ENCODE data around the gene CHPT1. TPM values are rescaled to one million over a fixed set of nuclear protein-coding genes. Genes with fewer than 3 reads are reported as not detected.
A peak's percentile ranks its signal among the peaks of the same experiment; 100 is the strongest.
"Not testable (repeated sequence)": the region's sequence is repeated elsewhere in the genome, so short reads cannot be mapped to it uniquely, and the experiment has no call there.

The CHPT1 gene
- total RNA-seq, 2 experiments from 2014 or later = 17.0 to 17.3 TPM

DNA sequence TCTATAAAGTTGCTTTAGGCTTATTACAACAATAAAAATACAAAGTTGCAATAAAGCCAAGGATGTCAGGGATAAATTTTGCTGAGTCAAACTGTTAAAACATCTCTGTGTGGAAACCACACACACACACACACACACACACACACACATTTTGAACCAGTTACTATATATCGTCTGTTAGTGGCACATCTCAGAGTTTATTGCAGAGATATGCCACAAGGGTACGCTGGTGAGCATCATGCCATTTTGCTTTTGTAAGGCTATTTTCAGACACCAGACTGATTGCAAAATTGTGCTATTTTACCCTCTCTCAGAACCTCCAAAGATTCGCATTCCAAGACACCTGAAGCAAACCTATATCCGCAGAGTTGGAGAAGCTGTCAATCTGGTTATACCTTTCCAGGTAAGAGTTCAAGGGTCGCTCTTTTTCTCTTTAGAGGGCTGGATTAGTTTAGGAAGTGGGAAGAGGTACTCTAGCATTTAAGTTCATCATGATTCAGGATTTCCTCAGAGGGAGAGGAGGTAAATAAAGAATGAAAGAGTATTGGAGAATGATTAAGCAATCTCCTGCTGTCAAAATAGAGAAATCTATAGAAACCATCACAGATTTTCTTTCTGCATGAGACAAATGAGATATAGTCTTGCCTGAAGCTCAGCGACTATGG is 27.3 kb upstream of the CHPT1 start:
- POLR2A ChIA-PET = no interaction called here
- DNase-seq = peak; percentile 59
- H3K27ac Mint-ChIP-seq = no peak overlapping the region

DNA sequence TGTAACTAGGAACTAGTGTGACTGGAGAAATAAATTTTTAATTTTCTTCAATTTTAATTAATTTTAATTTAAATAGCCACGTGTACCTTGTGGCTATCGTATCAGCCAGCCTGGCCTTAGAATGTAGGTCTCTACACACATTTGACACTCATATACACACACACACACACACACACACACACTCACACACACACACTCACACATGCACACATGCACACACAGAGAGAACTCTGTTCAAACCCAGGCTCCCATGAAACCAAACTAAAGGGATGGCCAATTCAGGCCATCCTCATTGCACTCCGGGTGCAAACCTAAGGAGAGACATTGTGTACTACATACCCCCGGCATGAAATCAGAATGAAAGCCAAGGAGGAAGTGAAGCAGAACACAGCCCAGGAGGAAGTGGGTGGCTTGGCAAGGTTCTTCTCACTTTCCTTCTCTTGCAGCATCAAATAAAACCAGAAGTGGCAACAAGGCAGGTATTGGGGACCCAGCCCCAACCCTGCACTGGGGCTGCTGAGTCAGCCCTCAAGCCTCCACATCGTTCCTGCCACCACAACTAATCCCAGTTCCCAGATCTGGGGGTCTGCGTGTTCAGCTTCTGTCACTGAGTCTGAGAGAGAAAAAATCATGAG is 26.2 kb upstream of the CHPT1 start:
- peak overlapping the region; percentile 18 for H3K27ac Mint-ChIP-seq
- H3K27me3 Mint-ChIP-seq = peaks cover 10% of the 10 kb centered on the region
- H3K9me3 Mint-ChIP-seq = no peaks in the 10 kb centered on the region
- H3K36me3 Mint-ChIP-seq (ENCODE audit: low read depth) = no peaks in the 10 kb centered on the region
- CTCF ChIA-PET = no interaction called here
- POLR2A ChIA-PET = interaction anchor here (0.6 kb wide), 1 partner anchor 27 kb away, joined by 3 read pairs; no protein-coding TSS in a partner anchor
- peaks cover 21% of the 10 kb centered on the region for H3K4me1 Mint-ChIP-seq
- peak; percentile 59 for DNase-seq
- peak overlapping the region; percentile 29 for H3K4me3 Mint-ChIP-seq

More for the DNA sequence above, 27.3 kb upstream of the CHPT1 start:
- Mint-ChIP-seq H3K27me3 (peaks cover 14% of the 10 kb centered on the region), H3K4me1 (peaks cover 21% of the 10 kb centered on the region), H3K4me3 (no peak overlapping the region), H3K36me3 (ENCODE audit: low read depth) (no peaks in the 10 kb centered on the region), H3K9me3 (no peaks in the 10 kb centered on the region)
- CTCF ChIA-PET = no interaction called here

- ChIA-PET POLR2A (interaction anchor here (0.6 kb wide), 1 partner anchor 27 kb away, joined by 3 read pairs; no protein-coding TSS in a partner anchor), CTCF (no interaction called here)
- no peak for DNase-seq
- H3K4me1 Mint-ChIP-seq = peaks cover 21% of the 10 kb centered on the region
- H3K36me3 Mint-ChIP-seq (ENCODE audit: low read depth) = no peaks in the 10 kb centered on the region
- peak overlapping the region; percentile 18 for H3K27ac Mint-ChIP-seq
- H3K4me3 Mint-ChIP-seq = no peak overlapping the region
- H3K9me3 Mint-ChIP-seq = no peaks in the 10 kb centered on the region
- peaks cover 7% of the 10 kb centered on the region for H3K27me3 Mint-ChIP-seq
Measured at GRCh38 chr12:101671833-101672232, 25.6 kb upstream of the CHPT1 start.

GRCh38 chr12:101675555-101675954 is 21.9 kb upstream of the CHPT1 start:
- Mint-ChIP-seq H3K9me3 (no peaks in the 10 kb centered on the region), H3K27me3 (peaks cover 20% of the 10 kb centered on the region), H3K27ac (no peak overlapping the region), H3K4me1 (peaks cover 16% of the 10 kb centered on the region), H3K36me3 (ENCODE audit: low read depth) (no peaks in the 10 kb centered on the region), H3K4me3 (no peak overlapping the region)
- no peak for DNase-seq
- ChIA-PET POLR2A (no interaction called here), CTCF (interaction anchor here (0.9 to 1.3 kb wide), 2 partner anchors 13 to 165 kb away, joined by 4 read pairs; no protein-coding TSS in a partner anchor)

GRCh38 chr12:101676497-101676896 is 20.9 kb upstream of the CHPT1 start:
- H3K27ac Mint-ChIP-seq; H3K36me3 Mint-ChIP-seq (ENCODE audit: low read depth); DNase-seq; H3K4me3 Mint-ChIP-seq; POLR2A ChIA-PET; H3K9me3 Mint-ChIP-seq; H3K4me1 Mint-ChIP-seq: not testable (repeated sequence)
- CTCF ChIA-PET = interaction anchor here (1.3 kb wide), 1 partner anchor 12 kb away, joined by 4 read pairs; no protein-coding TSS in a partner anchor
- H3K27me3 Mint-ChIP-seq = peaks cover 20% of the 10 kb centered on the region

DNA sequence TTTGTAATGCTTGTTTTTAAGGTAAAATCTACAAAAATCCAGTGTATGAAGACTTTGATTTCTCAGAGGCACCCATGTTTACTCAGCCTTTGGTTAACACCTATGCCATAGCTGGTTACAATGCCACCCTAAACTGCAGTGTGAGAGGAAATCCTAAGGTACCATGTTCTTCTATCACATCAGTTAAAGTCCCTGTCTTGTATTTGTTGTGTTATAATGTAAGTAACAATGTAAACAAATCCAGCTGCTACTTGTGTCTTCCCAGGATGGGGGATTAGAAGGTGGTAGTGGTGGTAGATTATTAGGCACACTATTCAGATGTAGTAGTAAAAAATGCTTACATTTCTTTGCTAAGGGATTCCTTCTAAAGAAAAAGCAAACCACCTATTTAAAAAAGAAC is 19.4 kb upstream of the CHPT1 start:
- no peaks in the 10 kb centered on the region for H3K9me3 Mint-ChIP-seq
- peaks cover 20% of the 10 kb centered on the region for H3K27me3 Mint-ChIP-seq
- POLR2A ChIA-PET = no interaction called here
- no peak for DNase-seq
- no peak overlapping the region for H3K4me3 Mint-ChIP-seq
- H3K36me3 Mint-ChIP-seq (ENCODE audit: low read depth) = no peaks in the 10 kb centered on the region
- peaks cover 3% of the 10 kb centered on the region for H3K4me1 Mint-ChIP-seq
- CTCF ChIA-PET = no interaction called here
- H3K27ac Mint-ChIP-seq = no peak overlapping the region

DNA sequence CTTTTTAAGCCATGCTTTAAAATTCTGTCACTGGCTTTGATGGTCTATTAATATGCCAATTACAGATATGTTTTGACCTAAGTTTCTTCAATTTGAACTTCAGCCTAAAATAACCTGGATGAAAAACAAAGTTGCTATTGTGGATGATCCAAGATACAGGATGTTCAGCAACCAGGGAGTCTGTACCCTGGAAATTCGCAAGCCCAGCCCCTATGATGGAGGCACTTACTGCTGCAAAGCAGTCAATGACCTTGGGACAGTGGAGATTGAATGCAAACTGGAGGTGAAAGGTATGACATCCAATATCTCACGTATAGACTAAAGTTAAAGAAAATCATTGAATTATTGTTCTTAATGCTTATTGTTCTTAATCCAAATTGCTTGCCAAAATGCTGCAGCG is 17.2 kb upstream of the CHPT1 start:
- Mint-ChIP-seq H3K27me3 (peaks cover 29% of the 10 kb centered on the region), H3K36me3 (ENCODE audit: low read depth) (no peaks in the 10 kb centered on the region), H3K4me1 (peaks cover 3% of the 10 kb centered on the region), H3K27ac (no peak overlapping the region), H3K9me3 (no peaks in the 10 kb centered on the region), H3K4me3 (no peak overlapping the region)
- POLR2A ChIA-PET = no interaction called here
- CTCF ChIA-PET = no interaction called here
- no peak for DNase-seq

GRCh38 chr12:101680647-101681046 is 16.8 kb upstream of the CHPT1 start:
- ChIA-PET POLR2A (no interaction called here), CTCF (no interaction called here)
- Mint-ChIP-seq H3K27me3 (peaks cover 31% of the 10 kb centered on the region), H3K27ac (no peak overlapping the region), H3K36me3 (ENCODE audit: low read depth) (no peaks in the 10 kb centered on the region), H3K4me1 (peaks cover 3% of the 10 kb centered on the region), H3K9me3 (no peaks in the 10 kb centered on the region), H3K4me3 (no peak overlapping the region)
- DNase-seq = no peak

GRCh38 chr12:101681627-101682026 is 15.8 kb upstream of the CHPT1 start:
- peaks cover 31% of the 10 kb centered on the region for H3K27me3 Mint-ChIP-seq
- POLR2A ChIA-PET; H3K36me3 Mint-ChIP-seq (ENCODE audit: low read depth); CTCF ChIA-PET; H3K4me3 Mint-ChIP-seq; DNase-seq; H3K9me3 Mint-ChIP-seq; H3K4me1 Mint-ChIP-seq; H3K27ac Mint-ChIP-seq: not testable (repeated sequence)

- Mint-ChIP-seq H3K36me3 (ENCODE audit: low read depth) (no peaks in the 10 kb centered on the region), H3K9me3 (no peaks in the 10 kb centered on the region), H3K27me3 (peaks cover 18% of the 10 kb centered on the region), H3K27ac (no peak overlapping the region), H3K4me1 (no peaks in the 10 kb centered on the region), H3K4me3 (no peak overlapping the region)
- CTCF ChIA-PET = no interaction called here
- DNase-seq = no peak
- POLR2A ChIA-PET = no interaction called here
Measured at GRCh38 chr12:101685092-101685491, 12.3 kb upstream of the CHPT1 start.

DNA sequence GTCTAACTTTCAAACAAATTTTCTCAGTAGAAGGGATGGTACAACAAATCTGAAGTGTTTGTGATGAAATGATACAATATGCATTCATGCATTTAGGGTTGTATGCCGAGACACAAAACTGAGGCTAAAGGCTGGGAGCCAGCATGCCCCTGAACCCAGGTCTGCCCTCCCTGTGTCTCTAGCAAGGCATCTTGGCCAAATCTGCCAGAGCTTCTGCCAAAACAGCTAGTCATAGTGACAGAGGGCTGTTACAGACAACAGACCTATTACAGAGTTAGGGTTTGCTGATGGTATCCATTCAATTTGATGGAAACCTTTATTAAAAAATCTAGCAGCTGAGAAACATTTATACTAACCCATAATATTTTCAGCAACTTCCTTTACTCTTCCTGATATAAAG is 11.3 kb upstream of the CHPT1 start:
- Mint-ChIP-seq H3K4me3 (no peak overlapping the region), H3K36me3 (ENCODE audit: low read depth) (no peaks in the 10 kb centered on the region), H3K27me3 (peaks cover 13% of the 10 kb centered on the region), H3K4me1 (no peaks in the 10 kb centered on the region), H3K9me3 (no peaks in the 10 kb centered on the region), H3K27ac (no peak overlapping the region)
- POLR2A ChIA-PET = no interaction called here
- CTCF ChIA-PET = no interaction called here
- no peak for DNase-seq

DNA sequence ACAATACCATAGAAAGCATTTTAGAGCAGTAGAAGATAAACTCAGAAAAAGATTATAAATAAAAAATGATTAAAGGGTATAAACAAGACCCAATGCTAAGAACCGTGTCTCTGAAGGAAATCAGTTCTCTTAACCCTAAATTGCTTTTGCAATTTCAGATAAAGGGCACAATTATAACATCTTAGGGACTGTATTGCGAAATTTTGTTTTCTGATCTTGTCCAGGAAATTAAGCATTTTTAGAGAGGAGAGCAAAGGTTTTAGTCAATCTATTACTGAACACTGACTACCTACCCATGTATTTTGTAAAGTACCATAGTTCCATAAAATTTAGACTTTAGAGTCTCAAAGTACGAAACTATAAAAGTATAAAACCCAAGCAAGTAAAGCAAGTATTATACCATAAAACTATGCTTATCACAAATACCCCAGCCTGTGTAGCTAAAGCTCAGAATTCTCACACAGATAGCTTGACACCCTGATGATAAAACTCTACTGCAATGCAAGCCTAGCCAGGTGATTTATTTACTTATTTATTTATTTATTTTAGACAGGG is 6.8 kb upstream of the CHPT1 start:
- Mint-ChIP-seq H3K27me3 (no peaks in the 10 kb centered on the region), H3K27ac (no peak overlapping the region), H3K36me3 (ENCODE audit: low read depth) (no peaks in the 10 kb centered on the region), H3K4me1 (peaks cover 3% of the 10 kb centered on the region), H3K4me3 (no peak overlapping the region), H3K9me3 (no peaks in the 10 kb centered on the region)
- POLR2A ChIA-PET = no interaction called here
- CTCF ChIA-PET = no interaction called here
- no peak for DNase-seq

GRCh38 chr12:101691503-101692096 is 5.8 kb upstream of the CHPT1 start:
- ChIA-PET CTCF (no interaction called here), POLR2A (no interaction called here)
- Mint-ChIP-seq H3K9me3 (no peaks in the 10 kb centered on the region), H3K27me3 (no peaks in the 10 kb centered on the region), H3K4me1 (peaks cover 11% of the 10 kb centered on the region), H3K36me3 (ENCODE audit: low read depth) (no peaks in the 10 kb centered on the region), H3K4me3 (no peak overlapping the region), H3K27ac (no peak overlapping the region)
- DNase-seq = no peak

Measured in activated CD4-positive, alpha-beta memory T cell treated with anti-CD3 and anti-CD28 coated beads, Interleukin-2, amount 10 ng/mL, durations not matched to agents 7 days and 5 days (primary cell).